Hematopoietic multipotent progenitor cell treated with erythropoietin and hydrocortisone succinate and interleukin-3 and kit ligand, for 15 days (in vitro differentiated cells): ENCODE measurements around the gene BRINP3.

ENCODE experiments used
- DNase-seq: peaks from one replicate; pipeline ENCODE4 v3.0.0-alpha.2; 2015; ENCODE audit warnings: low spot score

The BRINP3 gene

GRCh38 chr1:190104961-190105360 lies 372.7 kb downstream of the BRINP3 start:
- DNase-seq, result no peak

DNA sequence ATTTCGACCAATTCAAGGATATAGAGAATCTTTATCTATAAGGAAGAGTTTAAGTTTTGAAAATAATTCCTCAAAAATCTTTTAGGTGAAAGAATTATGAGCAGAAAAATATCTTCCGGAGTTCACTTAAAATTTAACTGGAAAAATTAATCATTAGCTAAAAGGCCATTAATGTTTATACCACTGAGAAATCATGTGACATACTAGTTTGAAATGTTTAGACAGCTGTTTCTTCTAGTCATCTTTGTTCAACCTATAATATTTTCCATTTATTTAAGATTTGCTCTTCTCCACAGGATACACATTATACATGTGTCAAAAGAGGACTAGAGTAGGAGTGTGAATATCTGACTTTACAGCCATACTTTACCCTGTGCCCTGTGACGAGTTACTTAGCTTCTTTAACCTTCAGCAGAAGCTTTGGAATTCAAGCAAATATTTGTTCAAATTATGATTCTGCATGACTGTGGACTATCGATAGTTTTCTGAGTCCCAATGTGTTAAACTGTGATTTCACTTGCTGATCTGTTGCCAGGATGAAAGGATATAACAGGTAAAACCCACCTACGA lies 374.8 kb downstream of the BRINP3 start:
- no peak for DNase-seq

DNA sequence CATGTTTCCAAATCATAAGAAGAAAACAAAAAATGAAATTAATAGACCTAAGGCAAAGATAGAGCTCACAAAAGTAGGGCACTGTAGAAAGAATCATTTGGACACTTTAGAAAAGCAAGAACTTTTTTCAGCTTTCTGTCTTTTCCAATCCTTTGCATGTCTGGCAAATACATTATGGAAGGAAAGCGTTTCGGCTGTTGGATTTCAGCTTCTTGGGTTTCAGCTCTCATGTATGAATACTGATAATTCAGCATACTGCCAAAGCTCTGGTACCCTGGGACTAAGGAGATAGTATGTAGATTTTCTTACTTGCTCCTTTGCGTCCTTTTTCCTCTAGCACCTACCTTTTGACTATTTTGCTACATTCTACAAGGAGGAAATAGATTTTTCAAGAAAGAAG lies 375.9 kb downstream of the BRINP3 start:
- DNase-seq, result no peak

DNA sequence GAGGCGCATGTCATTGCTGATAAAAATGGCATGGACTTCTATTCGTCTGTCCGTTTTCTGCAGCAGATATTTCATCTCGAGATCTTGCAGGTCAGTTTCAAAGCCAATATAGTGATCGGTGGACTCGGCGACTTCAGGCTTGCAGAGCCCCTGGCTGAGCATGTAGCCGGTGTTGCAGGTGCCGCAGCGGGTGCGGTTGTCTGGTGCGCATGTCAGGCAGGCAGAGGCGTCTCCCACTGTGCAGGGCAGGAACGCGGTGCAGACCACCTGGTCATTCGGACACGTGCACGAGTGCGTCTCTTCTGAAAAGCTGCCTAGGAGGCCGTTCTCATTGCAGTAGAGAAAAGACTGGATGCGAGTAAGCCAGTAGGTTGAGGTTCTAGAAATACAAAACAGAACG lies 378.9 kb downstream of the BRINP3 start:
- no peak for DNase-seq

GRCh38 chr1:190098107-190098506 lies 379.6 kb downstream of the BRINP3 start:
- DNase-seq, result no peak

- DNase-seq, result no peak
Measured at GRCh38 chr1:190095596-190095995, 382.1 kb downstream of the BRINP3 start.

- no peak for DNase-seq
Measured at GRCh38 chr1:190084552-190084951, 393.1 kb downstream of the BRINP3 start.

DNA sequence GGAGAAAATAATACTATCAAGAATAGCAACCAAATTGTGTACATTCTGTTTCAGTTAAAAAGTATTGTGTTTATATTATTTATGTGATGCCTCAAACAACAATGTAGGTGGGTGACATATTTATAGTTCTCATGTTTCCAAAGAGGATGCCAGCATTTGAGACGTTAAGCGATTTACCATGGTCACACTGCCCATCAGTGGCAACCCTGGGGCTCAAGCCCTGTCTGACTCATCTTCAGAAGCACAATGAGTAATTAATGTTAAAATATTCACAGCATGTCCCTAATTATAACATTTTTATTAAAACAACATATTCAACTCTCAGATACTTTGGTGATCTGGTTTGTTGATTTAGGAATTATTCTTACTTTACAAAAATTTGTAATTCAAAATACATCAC lies 409.4 kb downstream of the BRINP3 start:
- no peak for DNase-seq

GRCh38 chr1:190067592-190067991 lies 410.1 kb downstream of the BRINP3 start:
- DNase-seq, result no peak

GRCh38 chr1:190066011-190066410 lies 411.7 kb downstream of the BRINP3 start:
- no peak for DNase-seq

DNA sequence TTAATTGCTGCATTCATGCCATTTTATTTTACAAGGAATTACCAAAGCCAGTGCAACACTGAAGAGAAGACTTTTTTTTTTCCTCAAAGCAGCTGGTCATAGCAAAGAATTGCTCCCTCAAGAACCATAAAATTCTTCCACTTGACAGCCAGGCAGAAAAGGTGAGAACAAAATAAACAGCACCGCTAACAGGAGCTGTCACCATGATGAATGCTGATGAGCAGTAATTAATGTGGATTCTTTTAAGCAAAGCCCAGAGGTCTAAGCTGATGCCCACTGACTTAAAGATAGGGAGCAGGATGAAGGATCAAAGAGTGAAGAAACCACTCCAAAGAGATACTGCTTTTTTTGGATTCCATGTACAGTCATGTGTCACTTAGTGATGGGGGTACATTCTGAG lies 428.4 kb downstream of the BRINP3 start:
- DNase-seq, result no peak
